H9 (cell line): ENCODE data around the gene NRXN3. TPM values are rescaled to one million over a fixed set of nuclear protein-coding genes. Genes with fewer than 3 reads are reported as not detected.

Experiments used
- DNase-seq: peaks from one replicate; pipeline ENCODE4 v3.0.0-alpha.2; 2017
- H2AFZ ChIP-seq: one replicate; pipeline ENCODE4 v1.6.1; 2013; ENCODE audit warnings: mild to moderate bottlenecking, low read length, control low read depth, moderate library complexity
- H2AK5ac ChIP-seq: 2 replicates; pipeline ENCODE4 v1.6.1; 2013; ENCODE audit warnings: low read length, control low read depth, mixed read lengths; ENCODE audit not compliant: insufficient read length
- H2BK120ac ChIP-seq: one replicate; pipeline ENCODE4 v1.6.1; 2013; ENCODE audit warnings: low read depth, mild to moderate bottlenecking, low read length, control low read depth, inconsistent platforms; ENCODE audit not compliant: poor library complexity, severe bottlenecking
- H2BK12ac ChIP-seq: 2 replicates; pipeline ENCODE4 v1.6.1; 2013; ENCODE audit warnings: low read length, control low read depth, mixed read lengths, low read depth; ENCODE audit not compliant: insufficient read length
- H2BK15ac ChIP-seq: 2 replicates; pipeline ENCODE4 v1.6.1; 2013; ENCODE audit warnings: low read depth, low read length, control low read depth
- H2BK20ac ChIP-seq: one replicate; pipeline ENCODE4 v1.6.1; 2013; ENCODE audit warnings: low read depth, mild to moderate bottlenecking, low read length, control low read depth, inconsistent platforms; ENCODE audit not compliant: poor library complexity, severe bottlenecking
- H2BK5ac ChIP-seq: 2 replicates; pipeline ENCODE4 v1.6.1; 2013; ENCODE audit warnings: low read length, control low read depth, mixed read lengths; ENCODE audit not compliant: insufficient read length
- H3K14ac ChIP-seq: 2 replicates; pipeline ENCODE4 v1.6.1; 2013; ENCODE audit warnings: low read length, control low read depth; ENCODE audit not compliant: insufficient read depth
- H3K18ac ChIP-seq: 2 replicates; pipeline ENCODE4 v1.6.1; 2013; ENCODE audit warnings: low read depth, mild to moderate bottlenecking, mixed read lengths, low read length, control low read depth; ENCODE audit not compliant: insufficient read length
- H3K23ac ChIP-seq: 2 replicates; pipeline ENCODE4 v1.6.1; 2013; ENCODE audit warnings: low read length, control low read depth, mixed read lengths, low read depth; ENCODE audit not compliant: insufficient read length
- H3K23me2 ChIP-seq: 2 replicates; pipeline ENCODE4 v1.6.1; 2013; ENCODE audit warnings: low read depth, mild to moderate bottlenecking, mixed read lengths, low read length, control low read depth; ENCODE audit not compliant: insufficient read length, poor library complexity, severe bottlenecking
- H3K27ac ChIP-seq: 2 replicates; pipeline ENCODE4 v1.5.1; 2013; ENCODE audit warnings: low read length, control low read depth, mixed read lengths, low read depth; ENCODE audit not compliant: insufficient read length
- H3K27me3 ChIP-seq: 2 replicates; pipeline ENCODE4 v1.6.1; 2013; ENCODE audit warnings: low read length, control low read depth, inconsistent platforms; ENCODE audit not compliant: insufficient read depth
- H3K4ac ChIP-seq: 2 replicates; pipeline ENCODE4 v1.6.1; 2013; ENCODE audit warnings: low read depth, mild to moderate bottlenecking, control low read depth, inconsistent platforms, low read length, moderate library complexity
- H3K4me1 ChIP-seq: 2 replicates; pipeline ENCODE4 v1.6.1; 2013; ENCODE audit warnings: low read length, control low read depth, inconsistent platforms; ENCODE audit not compliant: insufficient read depth
- H3K4me2 ChIP-seq: 2 replicates; pipeline ENCODE4 v1.6.1; 2013; ENCODE audit warnings: low read length, control low read depth, mixed read lengths; ENCODE audit not compliant: insufficient read length, insufficient read depth
- H3K56ac ChIP-seq: 2 replicates; pipeline ENCODE4 v1.6.1; 2013; ENCODE audit warnings: low read depth, mild to moderate bottlenecking, mixed read lengths, low read length, control low read depth; ENCODE audit not compliant: insufficient read length
- H3K79me1 ChIP-seq: 2 replicates; pipeline ENCODE4 v1.6.1; 2013; ENCODE audit warnings: low read depth, mild to moderate bottlenecking, moderate library complexity, low read length, control low read depth, inconsistent platforms; ENCODE audit not compliant: insufficient read depth, poor library complexity, severe bottlenecking
- H3K79me2 ChIP-seq: 2 replicates; pipeline ENCODE4 v1.6.1; 2013; ENCODE audit warnings: low read length, control low read depth, inconsistent platforms; ENCODE audit not compliant: insufficient read depth
- H3K9ac ChIP-seq: 2 replicates; pipeline ENCODE4 v1.6.1; 2013; ENCODE audit warnings: low read length, control low read depth, mixed read lengths; ENCODE audit not compliant: insufficient read length; ENCODE audit errors: extremely low read depth
- H3K9me3 ChIP-seq: one replicate; pipeline ENCODE4 v1.6.1; 2013; ENCODE audit warnings: low read depth, low read length, inconsistent platforms; ENCODE audit not compliant: control insufficient read depth
- H3T11ph ChIP-seq: one replicate; pipeline ENCODE4 v1.6.1; 2013; ENCODE audit warnings: mild to moderate bottlenecking, low read length, control low read depth, inconsistent platforms
- H4K20me1 ChIP-seq: one replicate; pipeline ENCODE4 v1.6.1; 2013; ENCODE audit not compliant: control insufficient read depth, insufficient read length, insufficient read depth
- H4K5ac ChIP-seq: 2 replicates; pipeline ENCODE4 v1.6.1; 2013; ENCODE audit warnings: low read depth, mild to moderate bottlenecking, mixed read lengths, low read length, control low read depth; ENCODE audit not compliant: insufficient read length
- H4K8ac ChIP-seq: replicated peaks from 2 replicates; pipeline ENCODE4 v1.6.1; 2013; ENCODE audit warnings: low read length, control low read depth, mixed read lengths, low read depth; ENCODE audit not compliant: insufficient read length
- H4K91ac ChIP-seq: 2 replicates; pipeline ENCODE4 v1.6.1; 2013; ENCODE audit warnings: low read depth, mild to moderate bottlenecking, moderate library complexity, mixed read lengths, low read length, control low read depth; ENCODE audit not compliant: insufficient read length
- H3K27ac Mint-ChIP-seq, 3 experiments: 2 replicates in 2 of 3; 3 replicates in 1 of 3; pipeline ENCODE4 v1.8.0; 2020 to 2021; ENCODE audit warnings: mixed read lengths in 3 of 3, mild to moderate bottlenecking in 1 of 3, moderate library complexity in 1 of 3
- H3K27me3 Mint-ChIP-seq: 2 replicates; pipeline ENCODE4 v1.8.0; 2021; ENCODE audit warnings: low read depth, mild to moderate bottlenecking, moderate library complexity, mixed read lengths
- H3K36me3 Mint-ChIP-seq, 3 experiments: 2 replicates in 2 of 3; 3 replicates in 1 of 3; pipeline ENCODE4 v1.8.0; 2020 to 2021; ENCODE audit warnings: low read depth in 3 of 3, mixed read lengths in 3 of 3; ENCODE audit not compliant: insufficient read depth in 1 of 3
- H3K4me1 Mint-ChIP-seq, 2 experiments: 2 replicates each; pipeline ENCODE4 v1.8.0; 2020; ENCODE audit warnings: mixed read lengths in 2 of 2
- H3K4me3 Mint-ChIP-seq, 2 experiments: 2 replicates in 1 of 2; 3 replicates in 1 of 2; pipeline ENCODE4 v1.8.0; 2020 to 2021; ENCODE audit warnings: mild to moderate bottlenecking in 2 of 2, mixed read lengths in 2 of 2, moderate library complexity in 1 of 2
- H3K9me3 Mint-ChIP-seq, 2 experiments: 2 replicates in 1 of 2; 3 replicates in 1 of 2; pipeline ENCODE4 v1.8.0; 2020; ENCODE audit warnings: mild to moderate bottlenecking in 2 of 2, mixed read lengths in 2 of 2, moderate library complexity in 1 of 2
- WGBS: extraction: QIAGEN DNeasy Blood & Tissue Kit; methylation state at CpG from one replicate; pipeline ENCODE4 v1.1.7; 2013; ENCODE audit warnings: missing lambda C conversion rate, low lambda C conversion rate, mixed read lengths; ENCODE audit not compliant: insufficient read length; ENCODE audit errors: extremely low coverage; 5-methylcytosine and 5-hydroxymethylcytosine counted together
- total RNA-seq: library from RNA; stranded (reverse); gene quantifications from 2 replicates; pipeline ENCODE4 v1.2.1, GENCODE V29; 2021
- TF ChIP-seq, protein P1 (sequence below): fragments of 200-600 bp; sonication (generic); conservative IDR thresholded peaks from 3 replicates; pipeline ENCODE4 v1.8.0; 2021; ENCODE audit warnings: antibody characterized with exemption, mild to moderate bottlenecking

Gene NRXN3
- total RNA-seq, 1 experiment from 2014 or later = 1.8 TPM

- no peak overlapping the region for H3T11ph ChIP-seq
- H3K4me1 ChIP-seq = peaks cover 15% of the 10 kb centered on the region; the same call in 1 of the 2 replicates
- H2AFZ ChIP-seq = no peak overlapping the region
- Mint-ChIP-seq H3K36me3 (no peaks in the 10 kb centered on the region), H3K27me3 (no peaks in the 10 kb centered on the region), H3K4me1 (peaks cover 24 to 31% of the 10 kb centered on the region in 2 experiments), H3K27ac (no peak overlapping the region; a peak in 1 of 7 replicates), H3K4me3 (no peak overlapping the region), H3K9me3 (no peaks in the 10 kb centered on the region)
- H3K23me2 ChIP-seq = no peaks in the 10 kb centered on the region
- no peaks in the 10 kb centered on the region for H3K79me2 ChIP-seq
- H2BK12ac ChIP-seq = no peak overlapping the region
- no peak overlapping the region for H3K56ac ChIP-seq
- TF ChIP-seq, protein P1, sequence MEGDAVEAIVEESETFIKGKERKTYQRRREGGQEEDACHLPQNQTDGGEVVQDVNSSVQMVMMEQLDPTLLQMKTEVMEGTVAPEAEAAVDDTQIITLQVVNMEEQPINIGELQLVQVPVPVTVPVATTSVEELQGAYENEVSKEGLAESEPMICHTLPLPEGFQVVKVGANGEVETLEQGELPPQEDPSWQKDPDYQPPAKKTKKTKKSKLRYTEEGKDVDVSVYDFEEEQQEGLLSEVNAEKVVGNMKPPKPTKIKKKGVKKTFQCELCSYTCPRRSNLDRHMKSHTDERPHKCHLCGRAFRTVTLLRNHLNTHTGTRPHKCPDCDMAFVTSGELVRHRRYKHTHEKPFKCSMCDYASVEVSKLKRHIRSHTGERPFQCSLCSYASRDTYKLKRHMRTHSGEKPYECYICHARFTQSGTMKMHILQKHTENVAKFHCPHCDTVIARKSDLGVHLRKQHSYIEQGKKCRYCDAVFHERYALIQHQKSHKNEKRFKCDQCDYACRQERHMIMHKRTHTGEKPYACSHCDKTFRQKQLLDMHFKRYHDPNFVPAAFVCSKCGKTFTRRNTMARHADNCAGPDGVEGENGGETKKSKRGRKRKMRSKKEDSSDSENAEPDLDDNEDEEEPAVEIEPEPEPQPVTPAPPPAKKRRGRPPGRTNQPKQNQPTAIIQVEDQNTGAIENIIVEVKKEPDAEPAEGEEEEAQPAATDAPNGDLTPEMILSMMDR = no peak
- H2BK15ac ChIP-seq = no peak overlapping the region
- H3K9ac ChIP-seq = no peak overlapping the region
- no peak overlapping the region for H3K4me2 ChIP-seq
- H2BK20ac ChIP-seq = no peak overlapping the region
- no peak for DNase-seq
- H3K14ac ChIP-seq = no peak overlapping the region
- no peak overlapping the region for H3K4ac ChIP-seq
- no peak overlapping the region for H2BK5ac ChIP-seq
- no peaks in the 10 kb centered on the region for H4K20me1 ChIP-seq
- H3K18ac ChIP-seq = no peak overlapping the region
- H4K5ac ChIP-seq = no peak overlapping the region
- H3K79me1 ChIP-seq = no peaks in the 10 kb centered on the region
- no peaks in the 10 kb centered on the region for H3K9me3 ChIP-seq
- H2BK120ac ChIP-seq = no peak overlapping the region
- H4K8ac ChIP-seq = no peak overlapping the region
- no peak overlapping the region for H4K91ac ChIP-seq
- no peak overlapping the region for H2AK5ac ChIP-seq
- no CpG with 5 or more reads among the region's 5 CpGs for WGBS
- H3K27ac ChIP-seq = no peak overlapping the region
- no peak overlapping the region for H3K23ac ChIP-seq
- no peaks in the 10 kb centered on the region for H3K27me3 ChIP-seq
Observed at GRCh38 chr14:79549515-79549914, 1379.3 kb downstream of the NRXN3 start.
